ENCODE data around the gene CNIH3. TPM values are rescaled to one million over a fixed set of nuclear protein-coding genes. Genes with fewer than 3 reads are reported as not detected.
A peak's percentile ranks its signal among the peaks of the same experiment; 100 is the strongest.

Gene CNIH3
- total RNA-seq, 1 experiment from 2014 or later, result 1.8 TPM

DNA sequence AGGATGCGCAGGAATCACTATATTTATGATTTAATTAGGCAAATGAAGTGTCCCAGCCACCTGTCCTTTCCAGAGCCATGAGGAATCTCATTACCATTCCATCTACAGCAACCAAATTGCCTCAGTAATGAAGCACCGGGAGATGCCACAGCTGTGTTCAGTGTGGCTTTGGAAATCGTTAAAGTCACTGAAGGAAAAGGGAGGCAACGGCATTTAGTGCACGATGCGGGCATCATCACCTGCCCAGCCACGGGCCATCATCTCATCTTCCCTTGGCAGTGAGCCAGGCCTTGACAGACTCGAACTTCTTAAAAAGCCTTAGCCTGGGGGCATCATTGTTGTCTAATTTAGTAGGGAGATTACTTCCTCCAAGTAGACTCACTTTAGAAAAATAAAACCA is 67.8 kb downstream of the CNIH3 start:
- H3K27ac ChIP-seq (ENCODE audit: low read depth, low read length), result no peak overlapping the region
- ChIA-PET POLR2A (no interaction called here), CTCF (no interaction called here), RAD21 (ENCODE audit: low non-redundant PET in 1 of 2, low total read pairs in 2 of 2, uncharacterized antibody in 2 of 2, unreplicated experiment in 2 of 2) (no interaction called here)
- H2AFZ ChIP-seq (ENCODE audit: low read depth, low read length, poor library complexity, severe bottlenecking), result no peak overlapping the region
- H4K20me1 ChIP-seq (ENCODE audit: insufficient read depth), result no peaks in the 10 kb centered on the region
- no peaks in the 10 kb centered on the region for H3K9me2 ChIP-seq (ENCODE audit: insufficient read depth)
- H3K4me1 ChIP-seq (ENCODE audit: control insufficient read depth in 1 of 2, insufficient read depth in 2 of 2, low read length in 2 of 2), result no peaks in the 10 kb centered on the region
- no peak for ATAC-seq
- TF ChIP-seq, protein P1, sequence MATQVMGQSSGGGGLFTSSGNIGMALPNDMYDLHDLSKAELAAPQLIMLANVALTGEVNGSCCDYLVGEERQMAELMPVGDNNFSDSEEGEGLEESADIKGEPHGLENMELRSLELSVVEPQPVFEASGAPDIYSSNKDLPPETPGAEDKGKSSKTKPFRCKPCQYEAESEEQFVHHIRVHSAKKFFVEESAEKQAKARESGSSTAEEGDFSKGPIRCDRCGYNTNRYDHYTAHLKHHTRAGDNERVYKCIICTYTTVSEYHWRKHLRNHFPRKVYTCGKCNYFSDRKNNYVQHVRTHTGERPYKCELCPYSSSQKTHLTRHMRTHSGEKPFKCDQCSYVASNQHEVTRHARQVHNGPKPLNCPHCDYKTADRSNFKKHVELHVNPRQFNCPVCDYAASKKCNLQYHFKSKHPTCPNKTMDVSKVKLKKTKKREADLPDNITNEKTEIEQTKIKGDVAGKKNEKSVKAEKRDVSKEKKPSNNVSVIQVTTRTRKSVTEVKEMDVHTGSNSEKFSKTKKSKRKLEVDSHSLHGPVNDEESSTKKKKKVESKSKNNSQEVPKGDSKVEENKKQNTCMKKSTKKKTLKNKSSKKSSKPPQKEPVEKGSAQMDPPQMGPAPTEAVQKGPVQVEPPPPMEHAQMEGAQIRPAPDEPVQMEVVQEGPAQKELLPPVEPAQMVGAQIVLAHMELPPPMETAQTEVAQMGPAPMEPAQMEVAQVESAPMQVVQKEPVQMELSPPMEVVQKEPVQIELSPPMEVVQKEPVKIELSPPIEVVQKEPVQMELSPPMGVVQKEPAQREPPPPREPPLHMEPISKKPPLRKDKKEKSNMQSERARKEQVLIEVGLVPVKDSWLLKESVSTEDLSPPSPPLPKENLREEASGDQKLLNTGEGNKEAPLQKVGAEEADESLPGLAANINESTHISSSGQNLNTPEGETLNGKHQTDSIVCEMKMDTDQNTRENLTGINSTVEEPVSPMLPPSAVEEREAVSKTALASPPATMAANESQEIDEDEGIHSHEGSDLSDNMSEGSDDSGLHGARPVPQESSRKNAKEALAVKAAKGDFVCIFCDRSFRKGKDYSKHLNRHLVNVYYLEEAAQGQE (IDR thresholded peaks at IDR 0.05; ENCODE audit: low read depth), result no peak
- TF ChIP-seq POLR2A (IDR thresholded peaks at IDR 0.05; ENCODE audit: borderline replicate concordance, extremely low read depth, insufficient read depth, insufficient read length) (no peak), CBX3 (IDR thresholded peaks at IDR 0.05; ENCODE audit: low read depth) (no peak), POLR2AphosphoS5 (IDR thresholded peaks at IDR 0.05; ENCODE audit: low read depth, low read length) (no peak)
- H3K27me3 ChIP-seq (ENCODE audit: insufficient read depth, low read length), result 0 out of 2 replicates have a peak, but pooled peaks cover 2% of the 10 kb centered on the region
- H3K9ac ChIP-seq (ENCODE audit: low read length), result no peak overlapping the region
- H3K79me2 ChIP-seq (ENCODE audit: insufficient read depth, low read length), result no peaks in the 10 kb centered on the region
- no peaks in the 10 kb centered on the region for H3K9me3 ChIP-seq (ENCODE audit: control insufficient read depth in 1 of 2, insufficient read depth in 1 of 2, low read depth in 1 of 2, low read length in 2 of 2)
- intact Hi-C loops (cut with micrococcal nuclease), result no loop called here
- no peak overlapping the region for H3K4me2 ChIP-seq (ENCODE audit: low read length)
- BruUV-seq (replicated peaks), result no TSS peak
- no peaks in the 10 kb centered on the region for H3K36me3 ChIP-seq (ENCODE audit: control insufficient read depth in 1 of 2, insufficient read depth in 2 of 2, low read length in 2 of 2)
- H3K4me3 ChIP-seq (replicated peaks in 1 of 2; ENCODE audit: low read depth in 1 of 2, low read length in 2 of 2), result no peak overlapping the region
- DNase-seq (ENCODE audit: low read depth, low spot score), result no peak

DNA sequence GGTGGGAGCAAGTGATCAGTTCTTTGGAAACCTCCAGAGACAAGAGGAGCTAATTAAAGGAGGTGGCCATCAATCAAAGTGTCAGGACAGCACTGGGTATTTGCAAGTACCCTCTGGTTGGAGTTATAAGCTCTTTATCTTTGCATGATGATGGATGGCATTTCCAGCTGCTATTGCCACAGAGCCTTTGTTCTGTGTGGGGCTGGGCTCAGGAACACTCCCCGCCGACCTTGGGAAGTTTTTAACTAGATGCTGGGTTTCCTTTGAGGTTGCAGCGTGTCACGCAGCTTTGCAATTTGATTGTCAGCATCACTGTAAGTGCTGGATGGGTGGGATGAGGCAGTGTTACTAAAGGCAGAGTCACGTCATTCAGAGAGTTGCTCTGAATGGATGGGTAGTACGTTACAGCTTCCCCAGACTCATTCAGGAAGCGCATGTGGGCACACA is 68.9 kb downstream of the CNIH3 start:
- H3K36me3 ChIP-seq (ENCODE audit: control insufficient read depth in 1 of 2, insufficient read depth in 2 of 2, low read length in 2 of 2), result no peaks in the 10 kb centered on the region
- DNase-seq (ENCODE audit: low read depth, low spot score), result no peak
- no TSS peak for BruUV-seq (replicated peaks)
- no peak overlapping the region for H2AFZ ChIP-seq (ENCODE audit: low read depth, low read length, poor library complexity, severe bottlenecking)
- no peaks in the 10 kb centered on the region for H3K9me3 ChIP-seq (ENCODE audit: control insufficient read depth in 1 of 2, insufficient read depth in 1 of 2, low read depth in 1 of 2, low read length in 2 of 2)
- ChIA-PET RAD21 (ENCODE audit: low non-redundant PET in 1 of 2, low total read pairs in 2 of 2, uncharacterized antibody in 2 of 2, unreplicated experiment in 2 of 2) (no interaction called here), POLR2A (no interaction called here), CTCF (no interaction called here)
- no peaks in the 10 kb centered on the region for H3K9me2 ChIP-seq (ENCODE audit: insufficient read depth)
- intact Hi-C loops (cut with micrococcal nuclease), result no loop called here
- no peak overlapping the region for H3K4me3 ChIP-seq (replicated peaks in 1 of 2; ENCODE audit: low read depth in 1 of 2, low read length in 2 of 2)
- no peak overlapping the region for H3K4me2 ChIP-seq (ENCODE audit: low read length)
- ATAC-seq, result no peak
- no peaks in the 10 kb centered on the region for H3K4me1 ChIP-seq (ENCODE audit: control insufficient read depth in 1 of 2, insufficient read depth in 2 of 2, low read length in 2 of 2)
- no peak overlapping the region for H3K27ac ChIP-seq (ENCODE audit: low read depth, low read length)
- no peaks in the 10 kb centered on the region for H3K79me2 ChIP-seq (ENCODE audit: insufficient read depth, low read length)
- H3K9ac ChIP-seq (ENCODE audit: low read length), result no peak overlapping the region
- 0 out of 2 replicates have a peak, but pooled peaks cover 2% of the 10 kb centered on the region for H3K27me3 ChIP-seq (ENCODE audit: insufficient read depth, low read length)
- no peaks in the 10 kb centered on the region for H4K20me1 ChIP-seq (ENCODE audit: insufficient read depth)
- TF ChIP-seq POLR2A (IDR thresholded peaks at IDR 0.05; ENCODE audit: borderline replicate concordance, extremely low read depth, insufficient read depth, insufficient read length) (no peak), POLR2AphosphoS5 (IDR thresholded peaks at IDR 0.05; ENCODE audit: low read depth, low read length) (no peak), TCF7L2 (IDR thresholded peaks at IDR 0.05; ENCODE audit: borderline replicate concordance, extremely low read depth, insufficient read depth, insufficient read length) (peak; percentile 87), ELF1 (IDR thresholded peaks at IDR 0.05; ENCODE audit: borderline replicate concordance, low read depth) (no peak), YY1 (IDR thresholded peaks at IDR 0.05; ENCODE audit: extremely low read depth, insufficient replicate concordance, low read depth, low read length) (no peak)
- TF ChIP-seq, protein P2, sequence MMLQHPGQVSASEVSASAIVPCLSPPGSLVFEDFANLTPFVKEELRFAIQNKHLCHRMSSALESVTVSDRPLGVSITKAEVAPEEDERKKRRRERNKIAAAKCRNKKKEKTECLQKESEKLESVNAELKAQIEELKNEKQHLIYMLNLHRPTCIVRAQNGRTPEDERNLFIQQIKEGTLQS (IDR thresholded peaks at IDR 0.05), result no peak
- TF ChIP-seq, protein P3, sequence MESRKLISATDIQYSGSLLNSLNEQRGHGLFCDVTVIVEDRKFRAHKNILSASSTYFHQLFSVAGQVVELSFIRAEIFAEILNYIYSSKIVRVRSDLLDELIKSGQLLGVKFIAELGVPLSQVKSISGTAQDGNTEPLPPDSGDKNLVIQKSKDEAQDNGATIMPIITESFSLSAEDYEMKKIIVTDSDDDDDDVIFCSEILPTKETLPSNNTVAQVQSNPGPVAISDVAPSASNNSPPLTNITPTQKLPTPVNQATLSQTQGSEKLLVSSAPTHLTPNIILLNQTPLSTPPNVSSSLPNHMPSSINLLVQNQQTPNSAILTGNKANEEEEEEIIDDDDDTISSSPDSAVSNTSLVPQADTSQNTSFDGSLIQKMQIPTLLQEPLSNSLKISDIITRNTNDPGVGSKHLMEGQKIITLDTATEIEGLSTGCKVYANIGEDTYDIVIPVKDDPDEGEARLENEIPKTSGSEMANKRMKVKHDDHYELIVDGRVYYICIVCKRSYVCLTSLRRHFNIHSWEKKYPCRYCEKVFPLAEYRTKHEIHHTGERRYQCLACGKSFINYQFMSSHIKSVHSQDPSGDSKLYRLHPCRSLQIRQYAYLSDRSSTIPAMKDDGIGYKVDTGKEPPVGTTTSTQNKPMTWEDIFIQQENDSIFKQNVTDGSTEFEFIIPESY (IDR thresholded peaks at IDR 0.05; ENCODE audit: extremely low read depth, insufficient replicate concordance, low read length), result no peak

Measured in HCT116 (cell line).